ENCODE data around the gene RNF41.

DNA sequence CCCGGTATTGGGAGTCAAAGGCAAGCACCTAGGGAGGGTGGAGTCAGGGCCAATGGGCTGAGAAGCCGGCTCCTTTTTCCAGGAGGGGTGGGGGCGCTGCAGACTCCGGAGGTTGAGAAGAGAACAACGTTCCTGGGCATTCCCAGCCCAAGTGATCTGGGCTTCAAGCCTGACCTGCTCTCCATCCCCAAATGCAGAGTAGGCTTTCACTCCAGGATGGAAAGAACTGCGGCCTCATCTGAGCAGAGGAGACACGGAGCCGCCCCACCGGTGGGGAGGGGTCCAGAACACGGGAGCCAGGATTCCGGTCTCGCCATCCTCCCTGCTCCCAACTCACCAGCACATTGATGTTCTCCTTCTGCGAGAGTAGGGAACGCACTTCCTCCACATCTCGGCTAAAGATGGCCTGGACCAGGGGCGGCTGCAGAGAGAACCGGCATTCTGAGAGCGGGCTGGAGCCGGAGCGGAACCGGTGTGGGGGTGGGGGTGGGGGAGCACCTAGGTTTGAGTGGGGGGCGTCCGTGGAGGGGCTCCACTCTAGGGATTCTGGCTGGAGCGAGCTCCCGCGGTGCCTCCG is 35.9 kb upstream of the RNF41 start:
- TF ChIP-seq, protein P1, sequence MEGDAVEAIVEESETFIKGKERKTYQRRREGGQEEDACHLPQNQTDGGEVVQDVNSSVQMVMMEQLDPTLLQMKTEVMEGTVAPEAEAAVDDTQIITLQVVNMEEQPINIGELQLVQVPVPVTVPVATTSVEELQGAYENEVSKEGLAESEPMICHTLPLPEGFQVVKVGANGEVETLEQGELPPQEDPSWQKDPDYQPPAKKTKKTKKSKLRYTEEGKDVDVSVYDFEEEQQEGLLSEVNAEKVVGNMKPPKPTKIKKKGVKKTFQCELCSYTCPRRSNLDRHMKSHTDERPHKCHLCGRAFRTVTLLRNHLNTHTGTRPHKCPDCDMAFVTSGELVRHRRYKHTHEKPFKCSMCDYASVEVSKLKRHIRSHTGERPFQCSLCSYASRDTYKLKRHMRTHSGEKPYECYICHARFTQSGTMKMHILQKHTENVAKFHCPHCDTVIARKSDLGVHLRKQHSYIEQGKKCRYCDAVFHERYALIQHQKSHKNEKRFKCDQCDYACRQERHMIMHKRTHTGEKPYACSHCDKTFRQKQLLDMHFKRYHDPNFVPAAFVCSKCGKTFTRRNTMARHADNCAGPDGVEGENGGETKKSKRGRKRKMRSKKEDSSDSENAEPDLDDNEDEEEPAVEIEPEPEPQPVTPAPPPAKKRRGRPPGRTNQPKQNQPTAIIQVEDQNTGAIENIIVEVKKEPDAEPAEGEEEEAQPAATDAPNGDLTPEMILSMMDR (IDR thresholded peaks at IDR 0.05): no peak
- no peak for TF ChIP-seq EP300 (IDR thresholded peaks at IDR 0.05; ENCODE audit: low read depth)
